B cell (primary cell): ENCODE measurements around the gene DGCR2. TPM values are rescaled to one million over a fixed set of nuclear protein-coding genes. Genes with fewer than 3 reads are reported as not detected.

Source experiments
- ATAC-seq: fragments of 200-7000 bp; cut with Tn5 transposase; one replicate; pipeline ENCODE4 v1.10.0; 2021; ENCODE audit warnings: low read depth, mild to moderate bottlenecking, moderate number of reproducible peaks, moderate library complexity
- CTCF ChIA-PET: fragments of 350-600 bp; sonication (Branson Sonifier 250); formaldehyde crosslinking; loops from one replicate; lab custom pipeline; 2021; ENCODE audit warnings: antibody characterized with exemption, inconsistent platforms; lab: Charles Lee
- POLR2A ChIA-PET: fragments of 350-600 bp; sonication (Branson Sonifier 250); formaldehyde crosslinking; loops from one replicate; lab custom pipeline; 2021; ENCODE audit warnings: antibody characterized with exemption; lab: Charles Lee
- DNase-seq: peaks from one replicate; pipeline ENCODE4 v3.0.0; 2013
- H2AFZ ChIP-seq: 2 replicates; pipeline ENCODE4 v1.6.1; 2012; ENCODE audit warnings: mild to moderate bottlenecking, low read depth, low read length; ENCODE audit not compliant: insufficient read depth, poor library complexity, severe bottlenecking
- H3K27ac ChIP-seq, 2 donors: 1 replicate in 1 of 2; 2 replicates in 1 of 2; pipeline ENCODE4 v1.5.1; 2012 to 2013; ENCODE audit warnings: low read length in 2 of 2, mild to moderate bottlenecking in 2 of 2, moderate library complexity in 1 of 2
- H3K27me3 ChIP-seq, 4 experiments: fragments of 200-600 bp in 1 of 4; sonication (generic) in 1 of 4; replicated peaks in 1 of 4; 1 replicate in 2 of 4; 2 replicates in 2 of 4; pipeline versions ENCODE4 v1.6.1 to v1.7.0; 2013 to 2016; ENCODE audit warnings: low read length in 3 of 4, mild to moderate bottlenecking in 2 of 4, mixed read lengths in 1 of 4, moderate library complexity in 1 of 4; ENCODE audit not compliant: insufficient read depth in 4 of 4, control insufficient read depth in 3 of 4; ENCODE audit errors: control extremely low read depth in 1 of 4
- H3K36me3 ChIP-seq, 2 experiments: replicated peaks in 1 of 2; 1 replicate in 1 of 2; 2 replicates in 1 of 2; pipeline versions ENCODE4 v1.6.1 to v1.7.1; 2013; ENCODE audit warnings: low read length in 1 of 2; ENCODE audit not compliant: insufficient read depth in 2 of 2, control insufficient read depth in 1 of 2; ENCODE audit errors: control extremely low read depth in 1 of 2, extremely low read depth in 1 of 2
- H3K4me1 ChIP-seq, 2 donors: fragments of 200-600 bp in 1 of 2; sonication (generic) in 1 of 2; 1 replicate in 1 of 2; 2 replicates in 1 of 2; pipeline versions ENCODE4 v1.5.1 to v1.6.1; 2013 to 2017; ENCODE audit warnings: low read length in 2 of 2; ENCODE audit not compliant: control insufficient read depth in 2 of 2, insufficient read depth in 2 of 2
- H3K4me2 ChIP-seq: replicated peaks from 2 replicates; pipeline ENCODE3; 2012; ENCODE audit warnings: mild to moderate bottlenecking, low read depth, low read length; ENCODE audit not compliant: poor library complexity, severe bottlenecking
- H3K4me3 ChIP-seq, 5 experiments: fragments of 200-600 bp in 1 of 5; sonication (generic) in 1 of 5; 1 replicate in 3 of 5; 2 replicates in 2 of 5; pipeline versions ENCODE4 v1.5.1 to v1.7.0; 2011 to 2016; ENCODE audit warnings: low read length in 4 of 5, mild to moderate bottlenecking in 4 of 5, low read depth in 2 of 5, control low read depth in 1 of 5, moderate library complexity in 1 of 5; ENCODE audit not compliant: insufficient read depth in 1 of 5; ENCODE audit errors: control extremely low read depth in 1 of 5, extremely low read depth in 1 of 5
- H3K79me2 ChIP-seq: fragments of 200-600 bp; sonication (generic); one replicate; pipeline ENCODE4 v1.6.0; 2016; ENCODE audit warnings: low read length; ENCODE audit not compliant: control insufficient read depth, insufficient read depth
- H3K9ac ChIP-seq: fragments of 200-600 bp; sonication (generic); 2 replicates; pipeline ENCODE4 v1.6.1; 2017; ENCODE audit warnings: mild to moderate bottlenecking, low read length, moderate library complexity
- H3K9me3 ChIP-seq, 3 donors: one replicate each; pipeline versions ENCODE4 v1.6.1 to v1.7.1; 2013; ENCODE audit warnings: low read length in 2 of 3; ENCODE audit not compliant: control insufficient read depth in 2 of 3, insufficient read depth in 1 of 3; ENCODE audit errors: control extremely low read depth in 1 of 3
- H4K20me1 ChIP-seq: 2 replicates; pipeline ENCODE4 v1.6.0; 2012; ENCODE audit warnings: mild to moderate bottlenecking, low read length; ENCODE audit not compliant: insufficient read depth, control insufficient read depth, poor library complexity, severe bottlenecking
- H3K27ac Mint-ChIP-seq: one replicate; pipeline ENCODE4 v1.8.0; 2021; ENCODE audit warnings: mixed read lengths
- H3K27me3 Mint-ChIP-seq: one replicate; pipeline ENCODE4 v1.8.0; 2021; ENCODE audit warnings: mixed read lengths
- H3K4me1 Mint-ChIP-seq: one replicate; pipeline ENCODE4 v1.8.0; 2021; ENCODE audit warnings: mixed read lengths
- H3K4me3 Mint-ChIP-seq: one replicate; pipeline ENCODE4 v1.8.0; 2021; ENCODE audit warnings: mixed read lengths
- H3K9me3 Mint-ChIP-seq: one replicate; pipeline ENCODE4 v1.8.0; 2022; ENCODE audit warnings: mixed read lengths; ENCODE audit not compliant: insufficient read depth
- EZH2 ChIP-seq: IDR thresholded peaks from 2 replicates; pipeline ENCODE4 v1.6.1; 2012; ENCODE audit warnings: borderline replicate concordance, low read depth, mild to moderate bottlenecking, moderate library complexity, low read length; ENCODE audit not compliant: insufficient read depth, poor library complexity, severe bottlenecking
- WGBS: methylation state at CpG from one replicate; pipeline ENCODE4 v1.1.5; 2013; ENCODE audit warnings: missing lambda C conversion rate; ENCODE audit not compliant: insufficient coverage; 5-methylcytosine and 5-hydroxymethylcytosine counted together
- intact Hi-C: fragments of 100-400 bp; cut with micrococcal nuclease; formaldehyde crosslinking; loops from one replicate; pipeline ENCODE4 v1.10.0; 2022
- polyA plus RNA-seq: library from polyadenylated mRNA; depleted of rRNA; stranded (reverse); fragments of >200 nt; gene quantifications from 2 replicates; pipeline ENCODE4 v1.2.3, GENCODE V29; 2012
- total RNA-seq, 2 donors: library from RNA; stranded (reverse); fragments of 120-200 nt in 1 of 2; gene quantifications; 1 replicate in 1 of 2; 2 replicates in 1 of 2; pipeline versions ENCODE4 v1.2.3 to v1.2.4, GENCODE V29; 2013 to 2022
- TF ChIP-seq, protein P1 (sequence below): fragments of 200-600 bp; IDR thresholded peaks from one replicate; pipeline ENCODE4 v1.8.0; 2022; ENCODE audit warnings: antibody characterized with exemption, mild to moderate bottlenecking

DGCR2 gene
- total and polyA plus RNA-seq, 2 donors (not counting 1 experiment from before 2014, with no cell fraction given) = 28.8 to 49.5 TPM

DNA sequence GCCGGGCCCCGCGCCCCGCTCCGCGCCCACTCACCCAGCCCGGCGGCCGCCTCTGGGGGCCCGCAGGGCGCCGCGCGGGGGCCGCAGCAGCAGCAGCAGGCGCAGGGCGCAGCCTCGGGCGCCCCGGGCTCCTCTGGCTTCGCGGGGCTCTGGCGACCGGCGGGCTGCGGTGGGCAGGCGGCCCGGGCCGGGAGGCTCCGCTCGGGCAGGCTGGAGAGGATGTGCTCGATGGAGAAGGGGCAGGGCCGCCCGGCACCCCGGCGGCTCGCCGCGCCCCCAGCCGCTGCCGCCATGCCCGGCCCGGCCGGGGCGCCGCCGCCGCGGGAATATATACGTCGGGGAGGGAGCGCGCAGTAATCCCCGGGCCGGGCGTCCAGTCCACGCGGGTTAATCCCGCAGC is 27.8 kb upstream of the DGCR2 start, which contains the start of gene GSC2:
Gene GSC2, minus strand, starts transcription at position 302 of the 400 bp plus-strand sequence. Its CDS starts 9 bp downstream, at position 293.
- no peaks in the 10 kb centered on the region for H4K20me1 ChIP-seq
- no peak for DNase-seq
- ChIA-PET POLR2A (no interaction called here), CTCF (no interaction called here)
- Mint-ChIP-seq H3K27me3 (peaks cover 38% of the 10 kb centered on the region), H3K9me3 (peaks cover 4% of the 10 kb centered on the region), H3K4me3 (peak within 1 kb of the TSS; percentile 80), H3K4me1 (peaks cover 11% of the 10 kb centered on the region), H3K27ac (peak within 1 kb of the TSS; percentile 41)
- H3K27me3 ChIP-seq = peaks cover 0 to 52% (median 22%) of the 10 kb centered on the region in 4 experiments
- H3K4me2 ChIP-seq = peak within 1 kb of the TSS; percentile 82
- intact Hi-C loops = no loop called here
- peak within 1 kb of the TSS; percentile 71 for H2AFZ ChIP-seq
- H3K9me3 ChIP-seq = peaks cover 0 to 16% (median 0%) of the 10 kb centered on the region in 3 donors
- no peak within 1 kb of the TSS for H3K27ac ChIP-seq
- H3K4me1 ChIP-seq = peaks cover 13 to 16% of the 10 kb centered on the region in 2 donors
- no peak for TF ChIP-seq EZH2
- TF ChIP-seq, protein P1, sequence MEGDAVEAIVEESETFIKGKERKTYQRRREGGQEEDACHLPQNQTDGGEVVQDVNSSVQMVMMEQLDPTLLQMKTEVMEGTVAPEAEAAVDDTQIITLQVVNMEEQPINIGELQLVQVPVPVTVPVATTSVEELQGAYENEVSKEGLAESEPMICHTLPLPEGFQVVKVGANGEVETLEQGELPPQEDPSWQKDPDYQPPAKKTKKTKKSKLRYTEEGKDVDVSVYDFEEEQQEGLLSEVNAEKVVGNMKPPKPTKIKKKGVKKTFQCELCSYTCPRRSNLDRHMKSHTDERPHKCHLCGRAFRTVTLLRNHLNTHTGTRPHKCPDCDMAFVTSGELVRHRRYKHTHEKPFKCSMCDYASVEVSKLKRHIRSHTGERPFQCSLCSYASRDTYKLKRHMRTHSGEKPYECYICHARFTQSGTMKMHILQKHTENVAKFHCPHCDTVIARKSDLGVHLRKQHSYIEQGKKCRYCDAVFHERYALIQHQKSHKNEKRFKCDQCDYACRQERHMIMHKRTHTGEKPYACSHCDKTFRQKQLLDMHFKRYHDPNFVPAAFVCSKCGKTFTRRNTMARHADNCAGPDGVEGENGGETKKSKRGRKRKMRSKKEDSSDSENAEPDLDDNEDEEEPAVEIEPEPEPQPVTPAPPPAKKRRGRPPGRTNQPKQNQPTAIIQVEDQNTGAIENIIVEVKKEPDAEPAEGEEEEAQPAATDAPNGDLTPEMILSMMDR = no peak
- 7% methylated on average over 59 of the region's 59 CpGs for WGBS
- ATAC-seq = no peak
- H3K9ac ChIP-seq = peak within 1 kb of the TSS; percentile 51
- H3K79me2 ChIP-seq = no peaks in the 10 kb centered on the region
- H3K36me3 ChIP-seq = no peaks in the 10 kb centered on the region
- H3K4me3 ChIP-seq = peak within 1 kb of the TSS in 3 of 5 experiments; percentile 33 to 41 (median 40)

DNA sequence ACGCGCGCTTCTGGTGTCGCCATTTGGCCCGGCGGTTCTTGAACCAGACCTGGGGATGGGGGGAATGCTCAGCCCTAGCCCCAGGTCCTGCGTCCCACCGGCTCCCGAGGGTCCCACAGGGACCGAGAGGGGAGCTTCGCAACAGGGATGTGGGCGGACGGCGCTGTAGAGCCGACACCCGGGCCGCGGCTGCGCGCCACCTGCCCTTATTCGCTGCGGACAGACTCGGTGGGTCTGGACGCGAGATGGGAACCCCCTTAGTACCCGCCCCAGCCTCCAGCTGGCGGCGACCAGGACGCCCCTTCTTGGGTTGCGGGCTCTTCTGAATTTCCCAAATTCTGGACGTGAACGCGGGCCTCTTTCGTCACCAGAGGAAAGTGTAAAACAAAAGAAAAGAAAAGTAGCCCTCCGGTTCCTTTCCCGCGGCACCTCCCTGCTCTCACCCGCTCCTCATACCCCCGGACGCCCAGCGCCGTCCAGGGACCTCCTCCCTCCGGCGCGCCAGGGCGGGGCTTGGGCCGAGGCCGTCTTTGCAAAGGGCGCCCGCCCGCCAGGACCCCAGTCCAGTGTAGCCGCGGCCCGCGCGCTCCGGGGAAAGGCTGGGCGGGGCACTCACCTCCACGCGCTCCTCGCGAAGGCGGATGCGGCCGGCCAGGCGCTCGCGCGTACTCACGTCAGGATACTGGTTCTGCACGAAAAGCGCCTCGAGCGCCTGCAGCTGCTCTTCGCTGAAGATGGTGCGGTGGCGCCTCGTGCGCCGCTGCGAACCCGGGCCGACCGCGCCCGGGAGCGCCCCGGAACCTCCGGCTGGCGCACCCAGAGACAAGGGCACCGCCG is 27.1 kb upstream of the DGCR2 start:
- Mint-ChIP-seq H3K4me3 (peak overlapping the region; percentile 52), H3K9me3 (peaks cover 4% of the 10 kb centered on the region), H3K27me3 (peaks cover 33% of the 10 kb centered on the region), H3K27ac (no peak overlapping the region), H3K4me1 (peaks cover 17% of the 10 kb centered on the region)
- TF ChIP-seq, protein P1 = no peak
- no peak for TF ChIP-seq EZH2
- Histone ChIP-seq H3K4me3 (peak overlapping the region in 3 of 5 experiments; percentile 33 to 41 (median 40)), H3K79me2 (peaks cover 2% of the 10 kb centered on the region), H3K4me1 (peaks cover 13 to 16% of the 10 kb centered on the region in 2 donors), H3K9ac (peak overlapping the region; percentile 51), H3K9me3 (peaks cover 0 to 16% (median 0%) of the 10 kb centered on the region in 3 donors), H4K20me1 (no peaks in the 10 kb centered on the region), H3K36me3 (no peaks in the 10 kb centered on the region), H2AFZ (peak overlapping the region; percentile 71), H3K27ac (no peak overlapping the region), H3K4me2 (peak overlapping the region; percentile 82), H3K27me3 (peaks cover 0 to 52% (median 22%) of the 10 kb centered on the region in 4 experiments)
- intact Hi-C loops = no loop called here
- ATAC-seq (no peak), DNase-seq (peak; percentile 65)
- ChIA-PET CTCF (interaction anchor here (7.2 kb wide), 1 partner anchor 481 kb away, joined by 73 read pairs; no protein-coding TSS in a partner anchor), POLR2A (no interaction called here)
- 7% methylated on average over 87 of the region's 92 CpGs for WGBS
